Kasumi-1 (cell line): ENCODE results near the gene PINK1.
"Not testable (repeated sequence)": the region's sequence is repeated elsewhere in the genome, so short reads cannot be mapped to it uniquely, and the experiment has no call there.

Experiments used
- DNase-seq, 2 experiments: peaks; one replicate each; lab custom pipeline; 2025; lab: John Stamatoyannopoulos, UW

PINK1 gene

DNA sequence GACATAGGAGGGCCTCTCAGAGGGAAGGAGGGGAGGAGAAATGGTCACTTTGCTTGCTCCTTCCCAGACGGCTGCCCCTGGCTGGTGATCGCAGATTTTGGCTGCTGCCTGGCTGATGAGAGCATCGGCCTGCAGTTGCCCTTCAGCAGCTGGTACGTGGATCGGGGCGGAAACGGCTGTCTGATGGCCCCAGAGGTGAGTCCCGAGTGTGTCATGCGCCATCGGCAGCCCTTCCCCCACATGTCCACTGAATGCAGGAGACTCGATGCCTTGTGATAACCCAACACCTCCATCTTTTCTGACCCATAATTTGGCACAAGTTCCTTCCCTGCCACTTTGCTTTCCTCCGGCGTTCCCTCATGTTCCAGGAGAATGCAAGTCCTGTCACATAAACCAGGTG is 15.2 kb downstream of the PINK1 start:
- no peak for DNase-seq

DNA sequence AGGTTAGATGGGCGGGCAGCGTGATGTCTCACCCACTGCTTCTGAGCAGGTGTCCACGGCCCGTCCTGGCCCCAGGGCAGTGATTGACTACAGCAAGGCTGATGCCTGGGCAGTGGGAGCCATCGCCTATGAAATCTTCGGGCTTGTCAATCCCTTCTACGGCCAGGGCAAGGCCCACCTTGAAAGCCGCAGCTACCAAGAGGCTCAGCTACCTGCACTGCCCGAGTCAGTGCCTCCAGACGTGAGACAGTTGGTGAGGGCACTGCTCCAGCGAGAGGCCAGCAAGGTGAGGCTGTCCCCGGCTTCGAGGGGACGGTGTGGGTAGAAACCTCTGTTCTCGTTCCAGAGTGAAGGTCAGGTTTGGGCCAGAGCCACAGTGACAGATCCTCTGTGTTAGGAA is 15.7 kb downstream of the PINK1 start:
- no peak for DNase-seq

DNA sequence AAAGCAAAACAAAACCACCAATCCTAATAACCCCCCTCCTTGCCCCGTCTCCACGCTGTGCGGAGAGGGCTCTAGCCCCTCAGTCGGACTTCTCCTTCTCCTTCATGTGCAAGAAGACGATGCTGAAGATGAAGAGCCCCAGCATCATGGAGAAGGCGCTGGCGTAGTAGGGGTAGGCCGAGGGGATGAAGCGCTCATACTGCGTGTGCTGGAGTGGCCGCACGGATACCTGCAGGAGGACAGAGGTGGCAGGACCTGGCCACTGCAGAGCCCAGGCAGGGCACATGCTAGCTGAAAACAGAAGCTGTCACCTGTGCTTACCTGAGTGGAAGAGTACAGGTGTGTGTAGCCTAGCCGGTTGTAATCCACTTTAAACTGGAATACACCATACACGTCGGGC is 19.0 kb downstream of the PINK1 start:
- no peak for DNase-seq

DNA sequence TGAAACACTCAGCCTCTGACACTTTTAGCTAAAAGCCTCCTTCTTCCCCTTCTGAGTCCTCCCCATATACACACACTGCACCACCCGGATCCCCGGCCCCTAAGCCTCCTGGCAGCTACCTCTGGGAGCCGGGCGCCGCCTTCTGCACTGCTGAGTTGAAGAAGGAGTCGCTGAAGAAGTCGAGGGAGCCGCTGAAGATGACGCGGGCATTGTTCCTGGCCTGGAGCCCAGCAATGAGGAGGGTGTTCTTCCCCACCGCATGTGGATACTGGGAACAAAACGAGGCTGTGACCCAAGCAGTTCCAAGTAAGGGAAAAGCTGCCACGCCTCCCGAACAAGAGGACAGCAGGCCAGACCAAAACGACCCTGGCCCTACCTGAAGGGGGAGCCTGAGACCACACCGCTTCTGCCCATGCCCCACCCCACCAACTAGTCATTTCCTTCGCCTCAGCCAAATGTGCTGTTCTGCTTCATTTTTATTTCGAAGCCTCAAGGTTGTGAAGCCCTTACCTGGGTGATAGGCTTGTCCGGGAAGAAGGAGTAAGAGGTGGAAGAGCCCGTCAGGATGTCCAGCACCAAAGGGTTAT is 20.9 kb downstream of the PINK1 start:
- DNase-seq = no peak

DNA sequence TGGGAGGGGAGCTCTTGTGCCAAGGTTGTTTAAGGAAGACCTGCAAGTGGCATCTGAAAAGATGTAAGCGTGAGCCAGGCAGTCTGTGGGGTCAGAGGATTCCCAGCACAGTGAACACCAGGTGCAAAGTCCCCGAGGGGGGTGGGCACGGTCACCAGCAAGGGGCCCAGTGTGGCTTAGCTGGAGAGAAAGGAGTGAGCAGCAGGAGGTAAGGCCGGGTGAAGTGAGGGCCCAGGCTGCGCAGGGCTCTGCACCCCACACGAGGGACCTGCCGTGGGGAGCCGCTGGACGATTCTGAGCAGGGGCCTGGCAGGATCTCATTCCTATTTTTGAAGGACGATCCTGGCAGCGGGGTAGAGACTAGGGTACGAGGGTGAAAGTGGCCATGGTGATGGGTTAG is 23.8 kb downstream of the PINK1 start:
- no peak for DNase-seq

DNA sequence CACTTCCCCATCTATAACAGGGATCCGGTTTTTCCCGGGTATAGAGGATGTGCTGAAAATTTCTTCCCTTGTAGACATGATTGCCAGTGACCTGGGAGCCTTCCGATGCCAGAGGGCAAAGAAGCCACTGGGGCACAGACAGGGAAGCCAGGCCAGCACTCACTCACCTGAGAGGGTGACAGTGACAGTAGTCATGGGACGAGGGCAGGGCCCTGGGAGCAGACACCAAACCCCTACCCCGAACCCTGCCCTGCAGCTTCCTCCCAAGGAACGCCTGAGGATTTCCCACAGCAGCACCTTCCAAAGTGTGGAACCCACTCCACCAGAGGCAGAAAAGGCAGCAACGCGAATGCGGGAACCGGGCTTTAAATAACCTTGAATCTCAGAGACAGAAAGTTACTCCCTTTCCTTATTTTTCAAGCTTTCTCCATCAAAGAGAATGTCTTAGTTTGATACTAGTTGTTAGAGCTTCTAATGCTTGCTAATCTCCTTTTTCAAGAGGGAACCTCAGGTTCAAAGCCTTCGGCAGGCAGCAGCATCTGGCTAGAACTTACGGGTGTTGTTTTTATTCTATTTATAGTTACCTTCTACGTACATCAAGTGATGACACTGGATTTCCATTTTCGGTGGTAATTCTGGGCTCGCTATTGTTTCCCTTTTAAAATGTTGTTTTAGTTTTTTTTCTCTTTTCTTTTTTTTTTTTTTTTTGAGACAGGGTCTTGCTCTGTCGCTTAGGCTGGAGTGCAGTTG is 25.1 kb downstream of the PINK1 start:
- DNase-seq = no peak

DNA sequence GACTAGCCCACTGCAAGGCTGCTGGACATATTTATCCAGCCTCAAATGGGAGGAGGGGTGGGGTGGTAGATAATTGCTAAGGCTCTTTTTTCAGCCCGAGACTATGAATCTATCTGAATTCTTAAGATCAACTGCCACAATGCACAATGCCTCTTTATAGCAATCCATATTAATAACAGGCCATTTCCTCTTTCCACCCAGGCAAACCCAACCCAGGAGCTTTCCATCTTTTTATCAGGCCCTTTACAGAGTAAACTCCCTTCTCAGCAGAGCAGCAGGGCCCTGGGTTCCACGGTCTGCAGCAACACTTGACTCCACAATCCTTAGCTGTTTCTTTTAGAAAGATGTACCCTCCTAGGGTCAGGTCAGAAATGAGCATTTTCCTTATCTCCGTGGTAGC is 27.1 kb downstream of the PINK1 start:
- DNase-seq = no peak

DNA sequence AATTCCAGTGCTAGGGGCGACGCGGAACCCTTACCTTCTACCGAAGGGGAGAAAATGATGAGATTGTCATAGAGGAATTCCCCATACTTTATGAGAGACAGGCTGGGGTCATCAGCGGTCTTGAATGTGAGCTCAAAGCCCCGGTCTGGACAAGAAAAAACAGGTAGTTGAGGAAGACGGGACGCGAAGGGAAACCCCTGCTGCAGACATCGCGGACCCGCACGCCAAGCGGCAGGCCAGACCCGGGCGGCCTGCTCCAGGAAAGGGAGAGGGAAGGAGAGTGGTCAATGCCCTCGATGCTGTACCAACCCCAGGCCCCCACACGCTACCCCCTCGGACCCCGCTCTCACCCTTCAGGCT is 27.6 kb downstream of the PINK1 start:
- peak in 1 of 2 experiments; percentile 16 for DNase-seq

DNA sequence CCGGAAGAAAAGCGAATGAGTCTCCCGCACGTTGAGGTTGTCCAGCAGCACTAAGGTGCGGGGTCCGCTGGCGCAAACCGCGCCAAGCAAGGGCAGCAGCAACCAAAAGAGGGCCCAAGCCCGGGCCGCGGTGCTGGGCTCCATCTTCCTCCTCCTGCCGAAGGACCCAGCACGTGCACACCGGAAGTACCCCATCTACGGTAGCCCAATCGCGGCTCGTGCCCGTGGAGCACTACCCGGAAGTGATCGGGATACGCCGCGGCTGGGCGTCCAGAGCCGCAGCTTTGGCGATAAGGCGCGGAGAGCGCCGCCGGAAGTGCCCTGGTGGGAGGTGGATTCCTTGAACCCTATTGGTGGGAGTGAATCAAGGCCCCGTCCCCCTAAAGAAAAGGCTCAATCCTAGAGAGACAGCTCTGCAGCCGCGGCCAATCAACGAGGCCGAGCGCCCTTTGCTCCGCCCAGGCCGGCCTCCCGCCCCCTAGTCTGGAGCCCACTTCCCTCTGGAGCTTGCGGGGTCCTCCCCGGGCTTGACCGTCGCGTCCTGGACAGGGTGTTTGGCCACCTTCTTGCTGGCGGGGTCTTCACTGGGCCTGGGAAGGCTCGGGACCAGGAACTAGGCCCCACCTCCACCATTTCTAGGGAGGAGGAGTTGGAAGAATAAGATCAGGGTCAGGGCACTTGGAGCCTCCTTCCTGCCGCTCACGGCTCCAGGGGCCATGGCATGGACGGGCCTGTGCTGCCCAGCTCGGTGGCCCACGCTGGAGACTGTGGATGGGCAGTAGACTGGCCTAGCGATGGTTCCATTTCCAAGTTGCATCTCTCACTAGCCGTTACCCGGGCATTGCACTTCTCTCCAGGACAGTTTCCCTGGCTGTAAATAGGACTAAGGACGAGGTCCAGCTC is 28.2 kb downstream of the PINK1 start, which contains the start of gene DDOST:
Gene DDOST, minus strand, starts transcription at position 163 of the 903 bp plus-strand sequence. Its CDS starts 19 bp downstream, at position 144.
- DNase-seq = peak; percentile 98

DNA sequence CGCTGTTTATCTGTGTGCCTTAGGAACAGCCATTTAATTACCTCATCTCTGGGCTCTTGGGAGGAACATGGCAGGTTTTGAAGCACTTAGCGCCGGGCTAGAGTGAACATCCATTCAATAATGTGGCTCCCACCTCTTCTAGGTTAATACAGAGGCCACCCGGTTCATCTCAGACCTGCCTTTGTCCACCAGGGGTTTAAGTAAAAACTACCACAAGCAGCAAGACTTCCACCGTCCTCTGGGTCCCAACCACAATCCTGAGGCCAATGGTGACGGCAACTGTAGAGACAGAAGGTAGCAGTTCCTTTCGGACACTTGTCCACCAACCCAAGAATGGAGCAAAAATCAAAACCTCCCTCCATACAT is 28.8 kb downstream of the PINK1 start:
- no peak for DNase-seq

DNA sequence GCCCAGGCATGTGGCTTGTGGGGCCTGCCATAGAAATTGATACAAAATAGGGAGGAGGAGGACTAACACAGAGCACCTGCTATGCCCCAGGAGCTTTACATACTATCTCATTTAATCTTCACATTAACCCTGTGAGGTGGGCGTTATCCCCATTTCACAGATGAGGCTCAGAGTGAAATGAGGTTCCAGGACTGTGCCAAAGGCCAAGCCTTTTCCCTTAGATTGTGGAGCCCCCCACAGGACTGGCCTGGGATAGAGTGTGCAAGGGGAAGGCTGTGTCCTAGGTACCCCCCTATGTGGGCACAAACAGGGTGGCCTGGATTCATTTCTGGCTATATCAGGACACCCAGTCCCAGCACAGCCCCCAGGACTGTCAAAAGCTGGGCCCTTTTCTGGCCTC is 30.1 kb downstream of the PINK1 start:
- DNase-seq = no peak

DNA sequence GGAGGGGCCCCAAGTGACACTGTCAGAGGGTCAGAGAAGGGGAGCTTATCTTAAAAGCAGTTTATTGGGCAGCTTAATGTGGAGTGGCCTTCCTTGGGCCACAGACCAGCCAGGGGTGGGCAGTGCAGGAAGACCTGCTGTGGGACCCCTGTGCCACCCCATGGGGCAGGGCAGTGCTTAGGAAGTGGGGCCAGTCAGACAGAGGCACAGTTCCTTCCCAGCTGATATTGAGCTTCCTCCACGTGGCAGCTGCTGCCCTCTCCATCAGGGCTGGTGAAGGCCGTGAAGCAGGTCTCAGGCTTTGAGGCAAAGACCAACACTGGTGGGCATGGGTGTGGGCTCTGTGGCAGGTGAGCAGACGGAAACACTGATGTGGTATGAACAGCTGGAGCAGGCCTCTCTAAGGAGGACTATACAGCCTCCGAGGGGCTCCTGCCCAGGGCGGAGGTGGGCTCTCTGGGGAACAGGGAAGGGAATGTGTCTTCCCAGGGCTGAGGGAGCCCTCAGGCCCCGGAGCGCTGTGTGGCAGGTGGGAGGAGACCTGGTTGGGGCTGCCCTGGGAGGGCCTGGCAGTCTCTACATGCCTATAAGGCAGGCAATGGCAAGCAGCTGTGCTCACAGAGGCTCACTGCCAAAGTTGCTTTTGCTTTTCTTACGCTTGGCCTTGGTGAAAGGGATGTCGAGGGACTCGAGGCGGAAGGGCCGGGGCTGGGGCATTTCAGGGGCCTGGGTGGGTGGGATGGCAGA is 30.9 kb downstream of the PINK1 start:
- DNase-seq = no peak

DNA sequence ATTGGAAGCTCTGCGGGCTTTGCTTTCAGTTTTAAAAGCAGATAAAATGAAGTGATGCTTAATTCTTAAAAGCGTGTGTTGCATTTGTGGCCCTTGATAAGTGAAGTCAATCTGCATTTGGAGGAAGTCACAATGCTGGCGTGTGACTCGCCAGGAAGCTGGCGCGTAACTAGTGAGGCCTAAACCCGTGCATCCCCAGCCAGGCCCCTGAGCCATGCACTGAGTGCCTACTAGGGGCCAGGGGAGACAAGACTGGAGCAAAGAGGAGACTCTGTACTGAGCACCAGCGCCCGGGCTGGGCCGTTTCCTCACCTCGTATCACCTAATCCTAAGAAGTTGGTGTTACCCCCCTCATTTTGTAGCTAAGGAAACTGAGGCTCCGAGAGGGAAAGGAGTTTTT is 32.5 kb downstream of the PINK1 start:
- peak in 1 of 2 experiments; percentile 20 for DNase-seq

DNA sequence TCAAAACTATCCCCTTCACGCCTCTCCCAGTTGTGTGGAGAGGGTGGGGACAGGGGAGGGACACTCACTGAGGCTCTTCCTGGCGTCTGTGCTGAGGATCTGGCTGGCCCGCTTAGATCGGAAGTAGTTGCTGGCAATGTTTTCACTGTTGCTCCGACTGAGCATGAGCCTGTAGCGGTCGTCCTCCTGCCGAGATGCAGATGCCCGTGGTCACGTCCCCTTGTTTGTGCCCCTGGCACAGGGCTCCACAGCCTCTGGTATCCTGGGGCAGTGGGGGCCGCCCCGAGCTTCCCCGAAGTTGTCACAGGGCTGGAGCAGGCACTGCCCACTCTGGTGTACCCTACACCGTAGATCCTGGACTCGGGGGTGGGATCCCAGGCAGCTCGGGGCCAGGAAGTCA is 32.9 kb downstream of the PINK1 start:
- DNase-seq = no peak

DNA sequence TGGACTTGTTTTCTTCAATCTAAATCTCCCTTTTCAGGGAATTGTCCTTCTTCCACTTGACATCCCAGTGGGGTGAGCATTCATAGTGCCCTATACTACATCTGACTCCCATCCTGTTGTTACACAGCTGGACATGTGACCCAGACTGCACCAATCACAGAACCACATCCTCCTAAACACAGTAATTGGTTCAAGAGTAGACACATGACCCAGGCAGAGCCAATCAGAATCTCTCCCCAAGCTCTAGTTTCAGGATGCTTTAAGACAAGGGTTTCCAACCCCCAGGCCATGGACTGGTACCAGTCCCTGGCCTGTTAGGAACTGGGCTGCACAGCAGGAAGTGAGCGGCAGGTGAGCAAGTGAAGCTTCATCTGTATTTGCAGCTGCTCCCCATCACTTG is 33.5 kb downstream of the PINK1 start:
- DNase-seq = no peak

DNA sequence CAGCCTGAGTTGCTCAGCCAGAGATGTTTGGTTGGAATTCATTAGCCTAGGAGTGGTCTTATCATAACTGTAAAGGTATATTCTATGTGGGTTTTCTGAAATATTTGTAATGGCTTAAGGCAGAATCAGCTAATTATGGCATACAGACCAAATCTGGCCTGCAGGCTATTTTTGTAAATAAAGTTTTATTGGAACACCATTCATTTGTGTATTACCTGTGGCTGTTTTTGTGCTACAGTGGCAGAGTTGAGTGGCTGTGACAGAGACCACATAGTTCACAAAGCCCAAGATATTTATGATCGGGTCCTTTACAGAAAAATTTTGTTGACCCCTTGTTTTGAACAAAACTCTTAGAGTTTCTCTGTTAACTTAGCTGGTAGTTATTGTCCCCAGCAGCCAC is 35.3 kb downstream of the PINK1 start:
- no peak for DNase-seq

DNA sequence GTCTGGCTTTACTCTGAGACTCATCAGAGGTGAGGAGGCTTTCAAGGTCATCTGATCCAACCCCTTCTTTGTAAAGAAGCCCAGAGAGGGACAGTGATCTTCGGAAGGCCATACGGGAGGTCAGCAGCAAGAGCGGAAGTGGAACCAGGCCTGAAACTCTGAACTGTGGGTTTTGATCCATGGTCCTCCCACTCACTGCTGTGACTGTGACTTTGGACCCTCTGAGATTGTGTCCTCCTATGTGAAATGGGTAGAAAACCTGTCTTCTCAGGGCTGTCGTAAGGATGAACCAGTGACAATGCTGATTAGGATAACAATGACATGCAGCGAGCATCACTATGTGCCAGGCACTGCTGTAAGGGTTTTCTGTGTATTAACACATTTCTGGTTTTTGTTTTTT is 37.7 kb downstream of the PINK1 start:
- DNase-seq = no peak

DNA sequence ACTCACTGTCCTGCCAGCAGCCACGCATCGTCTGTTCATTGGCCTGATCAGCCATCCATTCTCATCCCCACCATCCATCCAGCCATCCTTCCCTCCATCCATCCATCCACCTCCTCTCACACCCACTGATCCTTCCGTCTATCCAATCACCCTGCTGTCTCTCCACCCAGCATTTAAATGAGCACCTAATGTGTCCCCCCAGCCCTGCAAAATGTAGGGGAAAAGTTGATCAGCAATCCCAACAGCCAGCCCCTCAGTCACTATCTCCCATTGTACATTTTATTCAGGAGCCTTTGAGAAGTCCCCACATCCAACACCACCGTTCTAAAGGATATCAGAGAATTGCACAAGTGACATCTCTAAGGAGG is 39.0 kb downstream of the PINK1 start:
- DNase-seq = no peak

DNA sequence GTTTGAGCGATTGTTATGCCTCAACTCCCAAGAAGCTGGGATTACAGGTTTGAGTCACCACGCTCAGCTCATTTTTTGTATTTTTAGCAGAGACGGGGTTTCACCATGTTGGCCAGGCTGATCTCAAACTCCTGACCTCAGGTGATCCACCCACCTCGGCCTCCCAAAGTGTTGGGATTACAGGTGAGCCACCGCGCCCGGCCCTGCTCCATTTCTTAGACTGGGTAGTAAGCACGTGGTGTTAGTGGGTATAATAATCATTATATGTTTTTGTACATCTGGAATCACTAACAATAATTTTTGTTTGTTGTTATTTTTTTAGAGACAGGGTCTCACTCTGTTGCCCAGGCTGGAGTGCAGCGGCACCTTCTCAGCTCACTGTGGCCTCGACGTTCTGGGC is 40.4 kb downstream of the PINK1 start:
- not testable (repeated sequence) for DNase-seq

DNA sequence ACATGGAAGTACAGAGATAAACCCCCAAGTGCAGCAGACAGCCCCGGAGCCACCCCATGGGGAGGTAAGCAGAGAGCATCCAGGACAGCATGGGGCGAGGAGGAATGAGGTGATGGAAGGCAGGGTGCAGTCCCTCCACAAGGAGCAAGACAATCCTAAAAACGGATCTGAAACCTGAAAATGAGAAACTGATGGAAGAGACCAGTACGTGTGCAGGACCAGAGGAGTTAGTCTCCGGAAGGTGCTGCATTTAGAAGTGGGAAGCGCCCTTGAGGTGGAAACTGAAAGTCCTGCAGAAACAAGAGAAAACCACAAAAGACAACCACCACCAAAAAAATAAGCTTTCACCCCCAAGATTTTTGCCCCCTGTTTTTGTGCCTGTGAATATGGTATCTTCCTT is 45.3 kb downstream of the PINK1 start:
- no peak for DNase-seq

DNA sequence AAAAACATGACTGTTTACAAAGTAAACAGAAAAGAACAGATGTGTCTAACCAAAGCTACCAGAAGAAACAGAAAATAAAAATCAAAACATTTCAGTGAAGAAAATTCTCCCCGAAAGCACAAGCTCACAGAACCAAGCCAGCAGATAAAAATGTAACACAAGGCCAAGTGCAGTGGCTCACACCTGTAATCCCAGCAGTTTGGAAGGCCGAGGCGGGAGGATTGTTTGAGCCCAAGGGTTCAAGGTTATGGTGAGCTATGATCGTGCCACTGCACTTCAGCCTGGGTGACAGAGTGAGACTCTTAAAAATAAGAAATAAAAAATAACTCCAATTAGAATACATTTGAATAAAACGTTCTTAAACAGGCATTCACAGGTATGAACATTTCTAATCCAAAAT is 47.0 kb downstream of the PINK1 start:
- no peak for DNase-seq

DNA sequence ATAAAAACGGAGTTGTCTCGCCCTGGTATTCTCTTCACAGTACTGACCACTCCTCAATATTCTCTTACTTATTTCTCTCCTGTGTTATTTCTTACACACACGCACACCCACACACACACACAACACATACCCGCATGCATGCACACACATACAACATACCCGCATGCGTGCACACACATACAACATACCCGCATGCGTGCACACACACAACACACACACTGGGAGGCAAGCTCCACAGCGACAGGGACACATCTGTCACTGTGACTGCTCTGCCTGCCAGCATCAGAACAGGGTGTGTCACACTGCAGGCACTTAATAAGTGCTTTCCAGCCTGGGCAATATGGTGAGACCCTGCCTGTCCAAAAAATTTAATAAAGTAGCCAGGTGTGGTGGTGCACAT is 48.7 kb downstream of the PINK1 start:
- DNase-seq = no peak
